Measurements from ENCODE around the gene NCKAP5.

The NCKAP5 gene

DNA sequence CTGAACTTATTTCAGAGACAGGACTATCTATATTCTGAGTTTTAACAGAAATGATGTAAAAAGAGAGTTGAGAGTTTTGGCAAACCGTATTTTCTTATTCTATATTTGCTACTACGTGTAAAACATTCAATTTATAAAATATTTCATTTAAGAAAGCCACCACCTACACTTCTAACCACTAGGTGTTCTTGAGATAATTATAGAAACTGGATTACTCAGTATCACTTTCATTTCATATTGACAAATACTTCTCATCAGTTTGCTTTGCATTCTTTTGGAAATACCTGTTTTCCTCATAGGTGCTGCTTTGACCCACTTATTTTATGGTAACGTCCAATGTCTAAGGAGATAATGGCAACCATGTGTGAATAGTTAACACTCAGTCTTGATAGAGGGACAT lies 794.9 kb downstream of the NCKAP5 start:
- no peak for DNase-seq

GRCh38 chr2:132772340-132772739 lies 795.9 kb downstream of the NCKAP5 start:
- DNase-seq: no peak

- no peak for DNase-seq
Observed at GRCh38 chr2:132766573-132766972, 801.7 kb downstream of the NCKAP5 start.

- DNase-seq: no peak
Observed at GRCh38 chr2:132761437-132761836, 806.8 kb downstream of the NCKAP5 start.

GRCh38 chr2:132760971-132761370 lies 807.3 kb downstream of the NCKAP5 start:
- no peak for DNase-seq

- no peak for DNase-seq
Observed at GRCh38 chr2:132760405-132760804, 807.9 kb downstream of the NCKAP5 start.

DNA sequence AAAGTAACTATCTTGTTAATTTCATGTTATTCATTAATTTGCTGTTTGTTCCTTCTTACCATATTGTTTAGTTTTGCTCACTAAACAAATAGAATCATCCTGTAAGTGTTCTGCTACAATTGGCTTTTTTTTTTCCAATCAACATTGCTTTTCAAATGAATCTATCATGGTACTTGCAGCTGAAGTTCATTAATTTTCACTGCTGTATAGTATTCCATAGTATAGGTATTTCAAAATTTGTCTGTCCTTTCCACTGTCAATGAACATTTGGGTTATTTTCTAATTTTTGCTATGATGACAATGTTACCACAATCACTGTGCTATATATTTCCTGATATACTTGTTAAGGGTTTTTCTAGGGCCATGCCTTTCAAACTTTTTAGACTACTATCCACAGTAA lies 809.3 kb downstream of the NCKAP5 start:
- no peak for DNase-seq

DNA sequence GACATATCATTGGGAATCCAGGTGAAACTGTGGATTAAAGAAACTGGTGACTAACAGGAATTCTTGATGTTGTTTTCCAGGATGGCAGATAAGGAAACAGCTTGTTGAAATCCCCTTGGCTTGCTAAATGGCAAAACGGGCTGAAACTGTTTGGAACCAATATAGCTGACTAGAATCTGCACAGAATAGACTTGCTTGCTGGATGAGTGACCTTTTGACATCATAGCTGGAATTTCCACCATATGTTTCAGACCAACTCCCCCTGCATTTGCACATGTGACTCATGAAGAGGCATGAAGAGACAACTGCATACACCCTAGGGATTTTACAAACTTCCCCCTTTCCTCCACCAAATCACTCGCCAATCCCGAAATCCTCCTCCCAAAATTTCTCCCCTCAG lies 810.6 kb downstream of the NCKAP5 start:
- DNase-seq: no peak

DNA sequence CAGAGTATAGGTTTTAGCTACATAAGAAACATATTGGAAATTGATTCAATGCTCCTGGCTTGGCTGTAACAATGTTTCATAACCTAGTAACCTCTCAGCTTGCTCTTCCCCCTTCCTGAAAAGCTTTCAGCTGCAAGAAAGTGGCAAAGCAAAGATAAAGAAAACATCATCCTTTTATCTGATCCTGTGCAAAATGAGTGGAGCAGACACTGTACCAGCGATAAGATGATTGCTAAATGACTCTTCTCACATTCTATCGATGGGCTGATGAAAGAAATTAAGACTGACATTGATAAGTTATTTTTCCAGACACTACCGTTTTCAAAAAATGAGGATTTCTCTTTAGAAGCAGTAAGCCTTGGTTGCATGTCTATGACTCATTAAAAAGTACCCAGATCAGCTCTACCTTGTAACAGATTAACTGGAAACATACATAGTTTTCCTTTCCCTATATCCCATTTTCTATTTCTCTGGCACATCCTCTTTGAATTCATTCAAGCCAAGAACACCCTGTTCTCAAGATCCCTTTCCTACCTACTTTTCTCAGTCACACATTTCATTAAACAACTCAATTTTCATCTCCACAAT lies 811.2 kb downstream of the NCKAP5 start:
- no peak for DNase-seq

DNA sequence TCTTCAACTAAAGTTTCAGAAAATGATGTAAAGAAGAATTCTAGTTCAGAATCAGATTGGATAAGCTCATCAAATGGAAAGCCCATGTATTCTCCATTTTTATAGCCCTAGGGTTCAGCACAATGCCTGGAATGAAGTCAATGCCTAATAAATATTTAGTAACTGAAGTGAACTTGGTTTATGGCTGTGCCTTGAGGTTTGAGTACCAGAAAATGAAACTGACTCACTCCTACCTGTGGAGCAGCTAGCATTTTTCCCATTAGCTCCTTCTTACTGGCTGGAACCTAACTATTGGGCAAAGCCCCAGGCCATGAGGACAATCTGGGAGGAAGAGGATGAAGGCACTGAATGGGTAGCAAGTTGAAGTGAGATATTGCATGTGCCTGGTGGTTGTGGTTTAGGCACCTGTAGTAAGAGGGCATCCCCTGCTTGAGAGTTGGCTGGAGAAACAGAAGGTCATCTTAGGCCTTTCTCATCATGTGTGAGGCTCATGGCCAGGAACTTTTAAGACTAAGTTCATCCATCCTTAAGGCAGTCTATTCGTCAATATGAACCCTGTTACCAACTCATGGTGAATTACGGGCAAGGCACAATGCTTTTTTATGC lies 813.3 kb downstream of the NCKAP5 start:
- no peak for DNase-seq

DNA sequence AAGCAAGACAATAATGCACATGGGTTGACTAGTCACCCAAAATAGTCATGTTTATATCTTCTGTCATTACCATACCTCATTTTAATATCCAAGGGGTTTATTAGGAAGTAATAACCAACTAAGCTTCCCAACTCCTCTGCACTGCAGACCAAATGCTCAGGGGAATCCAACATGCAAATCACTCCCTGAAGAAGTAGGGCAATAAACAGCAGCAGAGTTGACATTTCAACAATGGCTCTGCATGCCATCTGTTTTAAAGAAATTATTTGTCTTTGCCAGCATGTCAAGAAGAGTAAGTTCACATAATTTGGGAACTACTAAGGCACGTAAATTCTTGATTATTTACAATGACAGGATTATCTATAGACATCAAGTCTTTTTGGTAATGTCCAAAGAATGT lies 813.9 kb downstream of the NCKAP5 start:
- no peak for DNase-seq

- no peak for DNase-seq
Observed at GRCh38 chr2:132752421-132753206, 815.6 kb downstream of the NCKAP5 start.

DNA sequence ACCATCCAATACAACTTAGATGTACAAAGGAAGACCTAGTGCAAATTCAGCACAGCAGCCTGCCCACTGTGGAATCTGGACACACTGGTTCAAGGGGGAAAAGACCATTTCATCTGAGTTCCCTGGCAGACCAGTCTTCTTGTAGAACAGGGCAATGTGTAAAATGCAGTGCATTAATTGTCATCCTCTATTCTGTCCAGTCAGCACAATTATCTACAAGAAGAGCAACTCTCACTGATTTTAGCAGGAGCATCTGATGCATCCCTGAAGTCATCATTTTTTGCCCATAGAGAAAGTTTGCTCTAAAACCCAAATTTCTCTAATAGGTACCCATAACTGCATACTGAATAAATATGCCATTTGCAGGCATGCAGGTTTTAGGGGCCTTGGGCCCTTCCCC lies 816.4 kb downstream of the NCKAP5 start:
- no peak for DNase-seq

GRCh38 chr2:132750606-132751005 lies 817.7 kb downstream of the NCKAP5 start:
- no peak for DNase-seq

DNA sequence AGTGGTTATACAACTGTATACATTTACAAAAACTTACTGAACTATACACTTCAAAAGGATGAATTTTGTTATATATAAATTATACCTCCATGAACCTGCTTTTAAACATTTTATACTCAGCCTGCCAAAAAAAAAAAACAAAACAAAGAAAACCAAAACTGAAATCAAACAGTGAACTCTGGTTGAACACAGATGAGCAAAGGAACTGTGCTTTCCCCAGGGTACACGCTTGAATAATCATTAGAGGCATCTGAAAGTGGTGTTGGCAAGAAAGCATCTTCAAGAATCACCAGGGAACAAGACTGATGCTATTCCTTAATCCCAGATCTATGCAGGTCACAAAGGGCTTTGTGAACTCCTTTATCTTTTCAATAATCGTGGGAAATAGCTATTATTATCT lies 821.2 kb downstream of the NCKAP5 start:
- no peak for DNase-seq

DNA sequence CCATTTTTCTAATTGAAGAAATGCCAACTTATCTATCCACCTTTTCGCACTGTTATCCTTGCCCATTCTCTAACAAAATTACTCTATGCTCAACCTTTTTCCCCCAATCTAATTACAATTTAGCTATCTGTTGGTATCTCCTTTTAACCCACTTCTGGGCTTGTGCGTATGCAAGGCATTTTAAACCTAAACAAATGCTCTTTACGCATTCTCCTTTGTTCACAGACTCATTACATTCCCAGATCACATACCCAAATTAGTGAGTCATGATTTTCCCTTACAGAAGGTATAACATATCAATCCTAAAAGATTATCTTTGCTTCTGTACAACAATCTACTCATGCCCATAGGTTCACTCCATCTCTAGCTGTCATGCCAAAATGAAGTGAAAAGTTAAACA lies 826.5 kb downstream of the NCKAP5 start:
- DNase-seq: no peak

DNA sequence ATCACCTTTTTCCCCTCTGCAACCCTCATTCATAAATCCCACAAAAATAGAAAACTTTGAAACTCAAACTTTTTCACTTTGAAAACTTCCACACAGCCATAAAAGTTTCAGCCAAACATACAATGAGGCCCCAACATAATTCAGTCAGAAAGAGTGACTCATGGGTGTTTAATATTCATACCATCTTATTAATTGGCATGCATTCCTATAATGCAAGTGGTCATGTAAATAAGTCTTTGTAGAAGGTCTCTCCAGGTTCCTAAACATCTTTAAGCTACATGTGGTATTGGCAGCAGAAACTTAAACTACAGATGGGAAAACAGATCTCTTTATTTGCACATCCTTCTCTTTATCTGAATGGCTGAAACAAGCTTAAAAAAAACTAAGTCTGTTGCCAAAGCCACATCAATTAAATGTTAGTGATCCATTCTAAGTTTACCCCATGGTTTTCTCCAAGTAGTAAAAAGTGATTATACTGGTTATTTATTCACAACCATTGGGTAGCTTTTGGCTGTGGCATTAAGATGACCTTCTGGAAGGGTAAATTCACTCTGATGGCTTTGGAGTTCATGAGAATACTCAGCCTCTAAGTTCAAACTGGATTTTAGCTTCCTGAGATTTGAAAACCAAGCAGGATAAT lies 828.1 kb downstream of the NCKAP5 start:
- DNase-seq: no peak

DNA sequence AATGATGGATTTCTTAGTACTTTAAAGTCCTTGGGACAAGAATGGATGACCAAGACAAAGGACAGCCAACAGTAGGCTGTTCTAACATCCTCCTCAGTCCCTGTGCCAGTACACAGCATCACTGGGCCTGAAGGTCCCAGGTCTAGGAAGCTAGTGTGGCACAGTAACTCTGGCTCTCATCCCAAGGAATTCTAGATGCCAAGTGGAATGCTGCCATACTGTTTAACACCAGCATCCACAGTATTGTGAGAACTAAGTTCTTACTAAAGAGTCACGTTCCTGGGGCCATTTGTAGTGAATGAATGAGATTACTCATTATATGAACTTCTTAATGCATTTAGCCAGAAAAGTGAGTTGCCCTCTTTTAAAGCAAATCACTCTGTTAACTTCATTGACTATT lies 830.0 kb downstream of the NCKAP5 start:
- no peak for DNase-seq

DNA sequence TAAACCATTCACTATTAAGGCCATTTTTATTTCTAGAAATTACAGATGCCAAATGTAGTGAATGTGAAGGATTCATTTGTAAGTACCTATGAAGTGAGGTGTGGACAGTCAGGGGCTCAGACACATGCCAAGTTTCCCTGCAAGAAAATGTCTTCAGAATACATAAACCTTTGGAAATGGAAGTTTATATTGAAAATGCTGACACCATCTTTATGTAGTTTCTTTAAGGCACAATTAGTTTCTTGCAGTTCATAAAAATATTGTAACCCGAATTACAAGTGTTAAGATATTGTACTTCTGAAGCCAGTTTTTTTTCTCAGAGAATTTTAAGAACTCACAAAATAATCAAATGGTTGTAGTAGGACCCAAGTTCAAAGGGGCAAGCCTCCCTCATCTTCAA lies 832.2 kb downstream of the NCKAP5 start:
- DNase-seq: no peak

DNA sequence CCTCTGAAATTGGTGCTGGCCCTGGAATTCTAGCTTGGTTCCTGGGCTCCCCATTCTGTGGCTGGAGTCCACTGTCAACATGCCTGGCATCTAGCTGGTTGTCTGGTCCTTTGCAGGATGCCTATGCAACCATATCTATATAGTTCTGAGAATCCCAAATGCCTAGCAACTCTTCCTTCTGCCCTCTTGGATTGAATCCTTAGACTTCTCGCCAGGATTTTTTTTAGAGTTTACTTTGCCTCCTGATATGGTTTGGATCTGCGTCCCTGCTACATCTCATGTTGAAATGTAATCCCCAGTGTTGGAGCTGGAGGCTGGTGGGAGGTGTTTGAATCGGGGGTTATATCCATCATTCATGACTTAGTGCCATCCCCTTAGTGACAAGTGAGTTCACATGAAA lies 833.3 kb downstream of the NCKAP5 start:
- DNase-seq: no peak

DNA sequence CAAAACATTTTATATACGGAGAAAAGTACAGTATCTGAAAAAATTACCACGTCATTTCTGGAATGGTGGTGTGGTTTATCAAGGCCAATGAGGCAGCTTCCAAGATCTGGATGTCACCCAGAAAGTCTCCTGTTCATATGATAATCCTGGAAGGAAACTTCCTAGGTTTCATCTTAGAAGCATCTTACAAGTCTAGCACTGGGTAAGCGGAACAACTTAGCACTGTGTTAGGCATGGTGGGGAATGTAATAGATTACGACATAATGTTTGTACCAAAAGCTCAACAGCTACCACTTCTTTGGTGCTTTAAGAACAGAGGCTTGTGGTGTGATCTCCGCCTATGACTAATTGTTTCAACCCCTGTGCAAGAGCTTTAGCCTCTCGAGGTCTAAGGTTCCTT lies 835.2 kb downstream of the NCKAP5 start:
- no peak for DNase-seq

GRCh38 chr2:132732694-132733093 lies 835.6 kb downstream of the NCKAP5 start:
- DNase-seq: no peak

DNA sequence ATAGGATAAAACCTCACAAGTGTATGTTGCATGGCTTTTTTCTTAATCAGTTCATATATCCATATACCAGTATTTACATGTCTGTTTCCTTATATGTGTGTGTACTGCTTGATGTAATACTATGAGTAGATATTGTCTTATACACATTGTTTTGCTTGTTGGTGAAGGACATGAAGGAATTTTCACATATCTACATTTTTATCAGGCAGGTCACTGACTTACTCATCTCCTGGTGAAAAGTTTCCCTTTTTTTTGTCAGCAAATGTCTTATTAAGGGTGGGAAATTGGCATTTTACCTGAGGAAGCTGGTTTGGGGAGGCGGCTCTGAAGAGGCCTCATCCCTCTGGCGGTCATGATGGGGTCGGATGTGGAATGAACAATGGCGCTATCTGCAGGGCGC lies 836.8 kb downstream of the NCKAP5 start:
- no peak for DNase-seq

GRCh38 chr2:132730611-132731010 lies 837.7 kb downstream of the NCKAP5 start:
- no peak for DNase-seq

Data from CD4-positive, alpha-beta T cell treated with Interferon gamma for 1 hour (primary cell).